ENCODE results near the gene STX18.

DNA sequence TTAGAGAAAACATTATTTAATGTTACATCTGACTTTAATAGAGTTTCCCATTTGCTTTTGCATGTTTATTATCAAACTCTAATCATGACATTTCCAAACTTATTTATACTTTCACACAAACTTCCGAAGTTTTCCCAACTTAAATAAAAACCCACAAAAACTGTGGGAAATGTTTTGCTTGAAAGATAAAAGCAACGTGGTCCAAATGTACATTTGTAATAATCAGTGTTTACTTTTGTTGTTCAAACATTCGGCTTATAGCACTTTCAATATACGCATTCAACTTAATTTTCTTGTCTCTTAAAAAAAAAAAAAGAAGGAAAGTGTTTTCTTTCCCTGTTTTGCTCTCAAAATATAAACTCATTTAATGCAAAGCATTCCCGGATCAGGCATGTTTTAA is 51.0 kb downstream of the STX18 start:
- TF ChIP-seq TAF1 (conservative IDR thresholded peaks at IDR 0.05) (no peak), FOXA1 (IDR thresholded peaks at IDR 0.05) (no peak), JUND (IDR thresholded peaks at IDR 0.05) (no peak), RAD21 (IDR thresholded peaks at IDR 0.05) (no peak), YY1 (IDR thresholded peaks at IDR 0.05) (no peak), HNF4A (conservative IDR thresholded peaks at IDR 0.05) (no peak), SP1 (IDR thresholded peaks at IDR 0.05) (no peak), NR2F2 (IDR thresholded peaks at IDR 0.05) (no peak)
- TF ChIP-seq, protein P1, sequence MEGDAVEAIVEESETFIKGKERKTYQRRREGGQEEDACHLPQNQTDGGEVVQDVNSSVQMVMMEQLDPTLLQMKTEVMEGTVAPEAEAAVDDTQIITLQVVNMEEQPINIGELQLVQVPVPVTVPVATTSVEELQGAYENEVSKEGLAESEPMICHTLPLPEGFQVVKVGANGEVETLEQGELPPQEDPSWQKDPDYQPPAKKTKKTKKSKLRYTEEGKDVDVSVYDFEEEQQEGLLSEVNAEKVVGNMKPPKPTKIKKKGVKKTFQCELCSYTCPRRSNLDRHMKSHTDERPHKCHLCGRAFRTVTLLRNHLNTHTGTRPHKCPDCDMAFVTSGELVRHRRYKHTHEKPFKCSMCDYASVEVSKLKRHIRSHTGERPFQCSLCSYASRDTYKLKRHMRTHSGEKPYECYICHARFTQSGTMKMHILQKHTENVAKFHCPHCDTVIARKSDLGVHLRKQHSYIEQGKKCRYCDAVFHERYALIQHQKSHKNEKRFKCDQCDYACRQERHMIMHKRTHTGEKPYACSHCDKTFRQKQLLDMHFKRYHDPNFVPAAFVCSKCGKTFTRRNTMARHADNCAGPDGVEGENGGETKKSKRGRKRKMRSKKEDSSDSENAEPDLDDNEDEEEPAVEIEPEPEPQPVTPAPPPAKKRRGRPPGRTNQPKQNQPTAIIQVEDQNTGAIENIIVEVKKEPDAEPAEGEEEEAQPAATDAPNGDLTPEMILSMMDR (IDR thresholded peaks at IDR 0.05; ENCODE audit: low read depth, low read length, missing input control), result no peak
- TF ChIP-seq, protein P2, sequence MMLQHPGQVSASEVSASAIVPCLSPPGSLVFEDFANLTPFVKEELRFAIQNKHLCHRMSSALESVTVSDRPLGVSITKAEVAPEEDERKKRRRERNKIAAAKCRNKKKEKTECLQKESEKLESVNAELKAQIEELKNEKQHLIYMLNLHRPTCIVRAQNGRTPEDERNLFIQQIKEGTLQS (IDR thresholded peaks at IDR 0.05), result no peak
- TF ChIP-seq, protein P3, sequence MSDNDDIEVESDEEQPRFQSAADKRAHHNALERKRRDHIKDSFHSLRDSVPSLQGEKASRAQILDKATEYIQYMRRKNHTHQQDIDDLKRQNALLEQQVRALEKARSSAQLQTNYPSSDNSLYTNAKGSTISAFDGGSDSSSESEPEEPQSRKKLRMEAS (IDR thresholded peaks at IDR 0.05), result no peak
- TF ChIP-seq, protein P4, sequence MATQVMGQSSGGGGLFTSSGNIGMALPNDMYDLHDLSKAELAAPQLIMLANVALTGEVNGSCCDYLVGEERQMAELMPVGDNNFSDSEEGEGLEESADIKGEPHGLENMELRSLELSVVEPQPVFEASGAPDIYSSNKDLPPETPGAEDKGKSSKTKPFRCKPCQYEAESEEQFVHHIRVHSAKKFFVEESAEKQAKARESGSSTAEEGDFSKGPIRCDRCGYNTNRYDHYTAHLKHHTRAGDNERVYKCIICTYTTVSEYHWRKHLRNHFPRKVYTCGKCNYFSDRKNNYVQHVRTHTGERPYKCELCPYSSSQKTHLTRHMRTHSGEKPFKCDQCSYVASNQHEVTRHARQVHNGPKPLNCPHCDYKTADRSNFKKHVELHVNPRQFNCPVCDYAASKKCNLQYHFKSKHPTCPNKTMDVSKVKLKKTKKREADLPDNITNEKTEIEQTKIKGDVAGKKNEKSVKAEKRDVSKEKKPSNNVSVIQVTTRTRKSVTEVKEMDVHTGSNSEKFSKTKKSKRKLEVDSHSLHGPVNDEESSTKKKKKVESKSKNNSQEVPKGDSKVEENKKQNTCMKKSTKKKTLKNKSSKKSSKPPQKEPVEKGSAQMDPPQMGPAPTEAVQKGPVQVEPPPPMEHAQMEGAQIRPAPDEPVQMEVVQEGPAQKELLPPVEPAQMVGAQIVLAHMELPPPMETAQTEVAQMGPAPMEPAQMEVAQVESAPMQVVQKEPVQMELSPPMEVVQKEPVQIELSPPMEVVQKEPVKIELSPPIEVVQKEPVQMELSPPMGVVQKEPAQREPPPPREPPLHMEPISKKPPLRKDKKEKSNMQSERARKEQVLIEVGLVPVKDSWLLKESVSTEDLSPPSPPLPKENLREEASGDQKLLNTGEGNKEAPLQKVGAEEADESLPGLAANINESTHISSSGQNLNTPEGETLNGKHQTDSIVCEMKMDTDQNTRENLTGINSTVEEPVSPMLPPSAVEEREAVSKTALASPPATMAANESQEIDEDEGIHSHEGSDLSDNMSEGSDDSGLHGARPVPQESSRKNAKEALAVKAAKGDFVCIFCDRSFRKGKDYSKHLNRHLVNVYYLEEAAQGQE (IDR thresholded peaks at IDR 0.05), result no peak

Data from liver (tissue), 3 donors.